H1 (cell line): ENCODE data around the gene CFAP221. TPM values are rescaled to one million over a fixed set of nuclear protein-coding genes. Genes with fewer than 3 reads are reported as not detected.

Experiments
- CTCF ChIA-PET: fragments of 300-600 bp; sonication (Branson Sonifier 250); formaldehyde crosslinking; loops from one replicate; lab custom pipeline; 2021; ENCODE audit not compliant: partially characterized antibody; lab: Charles Lee
- POLR2A ChIA-PET: fragments of 300-600 bp; sonication (Branson Sonifier 250); formaldehyde crosslinking; loops from one replicate; lab custom pipeline; 2021; ENCODE audit warnings: inconsistent platforms; ENCODE audit not compliant: partially characterized antibody; lab: Charles Lee
- DNase-seq, 2 experiments: peaks; one replicate each; pipeline versions ENCODE4 v3.0.0 to v3.0.0-alpha.2; 2010 to 2022; ENCODE audit warnings: low spot score in 2 of 2, low read depth in 1 of 2, mixed read lengths in 1 of 2
- FAIRE-seq: peaks from 2 replicates; lab custom pipeline; 2011; peaks lifted over from hg19 to GRCh38; lab: Jason Lieb, UNC
- H2AFZ ChIP-seq: 2 replicates; pipeline ENCODE4 v1.8.1; 2012; ENCODE audit warnings: low read length, inconsistent platforms
- H2AK5ac ChIP-seq: 2 replicates; pipeline ENCODE4 v1.6.1; 2013; ENCODE audit warnings: low read depth, low read length
- H2BK120ac ChIP-seq: replicated peaks from 2 replicates; pipeline ENCODE3; 2013; ENCODE audit warnings: low read depth, low read length, inconsistent platforms
- H2BK12ac ChIP-seq: 2 replicates; pipeline ENCODE4 v1.6.1; 2013; ENCODE audit warnings: low read depth, low read length
- H2BK15ac ChIP-seq: 2 replicates; pipeline ENCODE4 v1.6.1; 2013; ENCODE audit warnings: low read length
- H2BK20ac ChIP-seq: 2 replicates; pipeline ENCODE4 v1.6.1; 2013; ENCODE audit warnings: low read length
- H2BK5ac ChIP-seq: 2 replicates; pipeline ENCODE4 v1.6.1; 2013; ENCODE audit warnings: low read depth, low read length
- H3K14ac ChIP-seq: 2 replicates; pipeline ENCODE4 v1.6.1; 2013; ENCODE audit warnings: inconsistent platforms; ENCODE audit not compliant: insufficient read length
- H3K18ac ChIP-seq: 2 replicates; pipeline ENCODE4 v1.6.1; 2013; ENCODE audit warnings: low read length; ENCODE audit errors: extremely low read depth
- H3K23ac ChIP-seq: 2 replicates; pipeline ENCODE4 v1.6.1; 2013; ENCODE audit warnings: inconsistent platforms; ENCODE audit not compliant: insufficient read length
- H3K23me2 ChIP-seq: 2 replicates; pipeline ENCODE4 v1.6.1; 2013; ENCODE audit warnings: low read depth, low read length
- H3K27ac ChIP-seq: 2 replicates; pipeline ENCODE4 v1.6.1; 2011; ENCODE audit warnings: low read depth, low read length, inconsistent platforms
- H3K27me3 ChIP-seq, 4 experiments: replicated peaks in 1 of 4; 1 replicate in 1 of 4; 2 replicates in 3 of 4; pipeline versions ENCODE4 v1.6.1 to v1.8.1; 2011 to 2013; ENCODE audit warnings: low read length in 3 of 4, mild to moderate bottlenecking in 3 of 4, inconsistent platforms in 2 of 4, mixed read lengths in 2 of 4, moderate library complexity in 1 of 4; ENCODE audit not compliant: control insufficient read depth in 3 of 4, insufficient read depth in 3 of 4; ENCODE audit errors: extremely low read depth in 1 of 4
- H3K36me3 ChIP-seq, 4 experiments: 2 replicates each; pipeline versions ENCODE4 v1.6.1 to v1.8.1; 2011 to 2013; ENCODE audit warnings: mild to moderate bottlenecking in 4 of 4, low read length in 3 of 4, moderate library complexity in 2 of 4, control low read depth in 1 of 4, inconsistent platforms in 1 of 4; ENCODE audit not compliant: insufficient read depth in 4 of 4, control insufficient read depth in 2 of 4
- H3K4ac ChIP-seq: replicated peaks from 2 replicates; pipeline ENCODE3; 2013; ENCODE audit warnings: low read length, low read depth, mixed read lengths, inconsistent platforms; ENCODE audit not compliant: insufficient read length
- H3K4me1 ChIP-seq, 4 experiments: replicated peaks in 1 of 4; 1 replicate in 1 of 4; 2 replicates in 3 of 4; pipeline versions ENCODE4 v1.6.1 to v1.8.1; 2011 to 2013; ENCODE audit warnings: low read length in 3 of 4, inconsistent platforms in 2 of 4, mixed read lengths in 1 of 4; ENCODE audit not compliant: insufficient read depth in 4 of 4, control insufficient read depth in 3 of 4
- H3K4me2 ChIP-seq, 2 experiments: 2 replicates each; pipeline versions ENCODE4 v1.6.1 to v1.8.1; 2011 to 2013; ENCODE audit warnings: low read depth in 2 of 2, low read length in 2 of 2, control low read depth in 1 of 2, inconsistent platforms in 1 of 2, mild to moderate bottlenecking in 1 of 2; ENCODE audit not compliant: insufficient read depth in 1 of 2
- H3K4me3 ChIP-seq, 4 experiments: fragments of 200-600, 300-600 bp in 1 of 4; sonication (generic), shearing (Covaris generic), sonication (Bioruptor Twin) in 1 of 4; 2 replicates each; pipeline versions ENCODE4 v1.5.1 to v1.8.1; 2011 to 2016; ENCODE audit warnings: low read length in 4 of 4, low read depth in 3 of 4, control low read depth in 2 of 4, inconsistent platforms in 2 of 4, mild to moderate bottlenecking in 2 of 4, mixed read lengths in 1 of 4, moderate library complexity in 1 of 4; ENCODE audit not compliant: insufficient read depth in 2 of 4; ENCODE audit errors: extremely low read depth in 1 of 4
- H3K56ac ChIP-seq: replicated peaks from 2 replicates; pipeline ENCODE3; 2013; ENCODE audit warnings: low read depth, mild to moderate bottlenecking, mixed read lengths, low read length, inconsistent platforms; ENCODE audit not compliant: insufficient read length
- H3K79me1 ChIP-seq: 2 replicates; pipeline ENCODE4 v1.6.1; 2013; ENCODE audit warnings: low read depth, low read length, control low read depth
- H3K79me2 ChIP-seq, 2 experiments: 2 replicates each; pipeline versions ENCODE4 v1.6.1 to v1.8.1; 2012 to 2013; ENCODE audit warnings: low read length in 2 of 2, mild to moderate bottlenecking in 2 of 2, inconsistent platforms in 1 of 2; ENCODE audit not compliant: insufficient read depth in 2 of 2, control insufficient read depth in 1 of 2
- H3K9ac ChIP-seq, 4 experiments: replicated peaks in 1 of 4; 1 replicate in 1 of 4; 2 replicates in 3 of 4; pipeline versions ENCODE4 v1.6.1 to v1.8.1; 2011 to 2013; ENCODE audit warnings: low read depth in 3 of 4, low read length in 3 of 4, control low read depth in 2 of 4, mild to moderate bottlenecking in 2 of 4, moderate library complexity in 2 of 4, inconsistent platforms in 1 of 4; ENCODE audit errors: extremely low read depth in 1 of 4
- H3K9me3 ChIP-seq, 2 experiments: 2 replicates each; pipeline versions ENCODE4 v1.6.1 to v1.8.1; 2012 to 2013; ENCODE audit warnings: mild to moderate bottlenecking in 2 of 2, moderate library complexity in 2 of 2, control low read depth in 1 of 2, inconsistent platforms in 1 of 2, low read depth in 1 of 2, low read length in 1 of 2, mixed read lengths in 1 of 2; ENCODE audit not compliant: insufficient read depth in 2 of 2
- H4K20me1 ChIP-seq, 2 experiments: replicated peaks in 1 of 2; 2 replicates each; pipeline versions ENCODE3 to v1.8.1; 2011 to 2013; ENCODE audit warnings: inconsistent platforms in 2 of 2, low read length in 2 of 2, mild to moderate bottlenecking in 1 of 2; ENCODE audit not compliant: insufficient read depth in 2 of 2, control insufficient read depth in 1 of 2
- H4K5ac ChIP-seq: 2 replicates; pipeline ENCODE4 v1.6.1; 2013; ENCODE audit warnings: low read length, low read depth, mixed read lengths, inconsistent platforms; ENCODE audit not compliant: insufficient read length
- H4K8ac ChIP-seq: 2 replicates; pipeline ENCODE4 v1.8.0; 2013; ENCODE audit warnings: mild to moderate bottlenecking, moderate library complexity, low read length, inconsistent platforms; ENCODE audit not compliant: insufficient read depth; ENCODE audit errors: extremely low read depth
- H4K91ac ChIP-seq: replicated peaks from 2 replicates; pipeline ENCODE3; 2013; ENCODE audit warnings: low read length, mixed read lengths, inconsistent platforms; ENCODE audit not compliant: insufficient read length
- GABPA ChIP-seq: IDR thresholded peaks from 2 replicates; pipeline ENCODE4 v1.6.1; 2011; ENCODE audit warnings: mild to moderate bottlenecking, low read length, moderate library complexity, borderline replicate concordance; ENCODE audit not compliant: insufficient read depth
- WGBS, 2 experiments: shearing (Covaris generic) in 1 of 2; methylation state at CpG; one replicate each; pipeline versions ENCODE4 v1.1.6 to v1.1.7; 2013 to 2015; ENCODE audit warnings: low lambda C conversion rate in 2 of 2, mixed read lengths in 2 of 2, inconsistent platforms in 1 of 2, low coverage in 1 of 2, missing lambda C conversion rate in 1 of 2; ENCODE audit not compliant: insufficient replicate concordance in 2 of 2, insufficient coverage in 1 of 2, insufficient read length in 1 of 2; ENCODE audit errors: extremely low coverage in 1 of 2, missing lambda C conversion rate in 1 of 2; 5-methylcytosine and 5-hydroxymethylcytosine counted together
- polyA plus RNA-seq, 7 experiments: library from polyadenylated mRNA; depleted of rRNA in 3 of 7; stranded (reverse) in 5 of 7; unstranded in 2 of 7; fragments of >200 nt in 5 of 7; fragments of 200-250 nt in 2 of 7; gene quantifications; 1 replicate in 5 of 7; 2 replicates in 1 of 7; 4 replicates in 1 of 7; pipeline versions ENCODE4 v1.2.1 to v1.2.3, GENCODE V29; 2011 to 2013; ENCODE audit warnings: missing spikeins in 2 of 7, mixed read lengths in 2 of 7
- total RNA-seq: library from RNA; stranded (reverse); fragmentation: NEBNext Ultra II Directional; extraction: Animal tissue kit (Norgen Biotek cat#: 25700); gene quantifications from 2 replicates; pipeline ENCODE4 v1.2.1, GENCODE V29; 2021

The CFAP221 gene
- total and polyA plus RNA-seq, 2 of the 8 experiments (the other 6 are each of a cell fraction or from before 2014, with no cell fraction given), result 0.14 to 0.71 TPM

DNA sequence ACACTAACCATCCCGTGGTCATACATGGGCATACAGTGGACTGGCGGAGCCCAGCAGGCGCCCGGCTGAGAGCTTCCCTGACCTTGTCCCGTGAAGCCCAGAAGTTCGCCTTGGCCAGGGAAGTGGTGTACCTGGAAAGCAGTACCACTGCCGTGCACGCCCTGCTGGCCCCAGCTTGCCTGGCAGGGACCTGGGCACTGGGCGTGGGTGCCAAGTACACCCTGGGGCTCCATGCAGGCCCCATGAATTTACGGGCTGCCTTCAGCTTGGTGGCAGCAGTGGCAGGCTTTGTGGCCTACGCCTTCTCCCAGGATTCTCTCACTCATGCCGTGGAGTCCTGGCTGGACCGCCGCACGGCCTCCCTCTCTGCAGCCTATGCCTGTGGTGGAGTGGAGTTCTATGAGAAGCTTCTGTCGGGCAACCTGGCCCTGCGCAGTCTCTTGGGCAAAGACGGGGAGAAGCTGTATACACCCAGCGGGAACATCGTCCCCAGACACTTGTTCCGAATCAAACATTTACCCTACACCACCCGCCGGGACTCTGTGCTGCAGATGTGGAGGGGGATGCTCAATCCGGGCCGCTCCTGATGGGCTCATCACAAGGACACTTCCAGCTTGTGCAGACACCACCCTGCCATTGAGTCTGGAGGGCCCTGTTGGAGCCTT, 137.1 kb downstream of the CFAP221 start:
- Histone ChIP-seq H4K20me1 (peaks cover 0 to 18% of the 10 kb centered on the region in 2 experiments), H3K23ac (no peak overlapping the region), H3K79me2 (peaks cover 3 to 24% of the 10 kb centered on the region in 2 experiments; a peak in 3 of 4 replicates), H3K27me3 (no peaks in the 10 kb centered on the region), H4K8ac (no peak overlapping the region), H2BK20ac (no peak overlapping the region), H3K4ac (no peak overlapping the region), H3K4me1 (peaks cover 2 to 15% (median 7%) of the 10 kb centered on the region in 4 experiments), H3K9me3 (no peaks in the 10 kb centered on the region), H2AK5ac (no peak overlapping the region), H3K9ac (no peak overlapping the region), H2AFZ (no peak overlapping the region), H2BK120ac (no peak overlapping the region), H3K14ac (no peak overlapping the region), H2BK12ac (no peak overlapping the region), H4K91ac (no peak overlapping the region), H3K56ac (no peak overlapping the region), H3K36me3 (peaks cover 2 to 11% (median 4%) of the 10 kb centered on the region in 4 experiments; a peak in 5 of 8 replicates), H3K79me1 (peaks cover 8% of the 10 kb centered on the region), H2BK5ac (no peak overlapping the region), H3K4me2 (no peak overlapping the region), H4K5ac (no peak overlapping the region), H3K18ac (no peak overlapping the region), H3K4me3 (no peak overlapping the region), H2BK15ac (no peak overlapping the region), H3K27ac (no peak overlapping the region), H3K23me2 (peaks cover 5% of the 10 kb centered on the region)
- CTCF ChIA-PET, result interaction anchor here (1.0 to 2.0 kb wide), 7 partner anchors 11 to 205 kb away, joined by 3 to 12 read pairs (median 4); no protein-coding TSS in a partner anchor
- POLR2A ChIA-PET, result interaction anchor here (0.8 to 4.1 kb wide), 5 partner anchors 11 to 23 kb away, joined by 3 to 28 read pairs (median 4); no protein-coding TSS in a partner anchor
- no peak for DNase-seq
- WGBS, 2 experiments, result 90% methylated on average over 25 of the region's 25 CpGs; no CpG with 5 or more reads in 1 of the 2 experiments
- TF ChIP-seq GABPA, result no peak
- FAIRE-seq, result no peak
